HCT116 (cell line): Measurements from ENCODE around the gene NOXO1. TPM values are rescaled to one million over a fixed set of nuclear protein-coding genes. Genes with fewer than 3 reads are reported as not detected.

Source experiments
- ATAC-seq: fragments of 200-7000 bp; cut with Tn5 transposase; 2 replicates; pipeline ENCODE4 v1.9.1; 2020; ENCODE audit warnings: mild to moderate bottlenecking, moderate library complexity
- Bru-seq: library from RNA; stranded (reverse); fragments of 400-500 nt; gene quantifications from one replicate; lab custom pipeline; 2021; lab: Mats Ljungman, UMichigan
- BruChase-seq, 2 experiments: library from RNA; stranded (reverse); fragments of 400-500 nt; gene quantifications; one replicate each; lab custom pipeline; 2021; lab: Mats Ljungman, UMichigan
- BruUV-seq: library from RNA; stranded (reverse); fragments of 400-500 nt; replicated peaks from 2 replicates; lab custom pipeline; 2021; lab: Mats Ljungman, UMichigan
- CTCF ChIA-PET: fragments of 300-600 bp; sonication (Branson Sonifier 250); formaldehyde crosslinking; loops from one replicate; lab custom pipeline; 2021; ENCODE audit warnings: antibody characterized with exemption; lab: Charles Lee
- POLR2A ChIA-PET: fragments of 300-600, 350-600 bp; sonication (Branson Sonifier 250); formaldehyde crosslinking; loops from one replicate; lab custom pipeline; 2021; ENCODE audit warnings: antibody characterized with exemption; lab: Charles Lee
- RAD21 ChIA-PET, 2 experiments: fragments of 300-600 bp; sonication (Branson Sonifier 250); formaldehyde crosslinking; loops; one replicate each; lab custom pipeline; 2023; ENCODE audit warnings: low total read pairs in 2 of 2; ENCODE audit not compliant: uncharacterized antibody in 2 of 2, unreplicated experiment in 2 of 2, low non-redundant PET in 1 of 2; lab: Charles Lee
- DNase-seq: peaks from one replicate; pipeline ENCODE4 v3.0.0-alpha.2; 2010; ENCODE audit warnings: low read depth, low spot score
- H2AFZ ChIP-seq: fragments of 200-600 bp; shearing (Covaris generic), sonication (generic); 2 replicates; pipeline ENCODE4 v1.6.1; 2017; ENCODE audit warnings: low read depth, mixed run types, mixed read lengths, antibody characterized with exemption, low read length; ENCODE audit not compliant: poor library complexity, severe bottlenecking
- H3K27ac ChIP-seq: 2 replicates; pipeline ENCODE4 v1.5.1; 2012; ENCODE audit warnings: low read depth, low read length
- H3K27me3 ChIP-seq: fragments of 200-600 bp; sonication (generic); 2 replicates; pipeline ENCODE4 v1.6.1; 2016; ENCODE audit warnings: mixed run types, low read length, mixed read lengths; ENCODE audit not compliant: insufficient read depth
- H3K36me3 ChIP-seq, 2 experiments: fragments of 200-500 bp in 1 of 2; fragments of 200-600 bp in 1 of 2; sonication (Bioruptor generic) in 1 of 2; sonication (generic) in 1 of 2; 2 replicates each; pipeline versions ENCODE4 v1.5.1 to v1.6.1; 2014 to 2016; ENCODE audit warnings: low read length in 2 of 2, inconsistent platforms in 1 of 2, mixed read lengths in 1 of 2, mixed run types in 1 of 2; ENCODE audit not compliant: insufficient read depth in 2 of 2, control insufficient read depth in 1 of 2
- H3K4me1 ChIP-seq, 2 experiments: fragments of 200-600 bp in 1 of 2; sonication (generic) in 1 of 2; 2 replicates each; pipeline versions ENCODE4 v1.5.1 to v1.6.1; 2012 to 2017; ENCODE audit warnings: low read length in 2 of 2, inconsistent platforms in 1 of 2, mild to moderate bottlenecking in 1 of 2, mixed read lengths in 1 of 2, mixed run types in 1 of 2, moderate library complexity in 1 of 2; ENCODE audit not compliant: insufficient read depth in 2 of 2, control insufficient read depth in 1 of 2
- H3K4me2 ChIP-seq: fragments of 200-600 bp; sonication (generic); 2 replicates; pipeline ENCODE4 v1.6.1; 2017; ENCODE audit warnings: mixed run types, low read length, mixed read lengths
- H3K4me3 ChIP-seq, 2 experiments: fragments of 200-600 bp in 1 of 2; sonication (generic) in 1 of 2; replicated peaks in 1 of 2; 2 replicates each; pipeline ENCODE4 v1.5.1; 2011 to 2016; ENCODE audit warnings: low read length in 2 of 2, control low read depth in 1 of 2, low read depth in 1 of 2, mild to moderate bottlenecking in 1 of 2, mixed read lengths in 1 of 2, mixed run types in 1 of 2
- H3K79me2 ChIP-seq: fragments of 200-600 bp; sonication (generic); 2 replicates; pipeline ENCODE4 v1.6.1; 2017; ENCODE audit warnings: mild to moderate bottlenecking, mixed run types, low read length, moderate library complexity, mixed read lengths; ENCODE audit not compliant: insufficient read depth
- H3K9ac ChIP-seq: fragments of 200-600 bp; sonication (generic); 2 replicates; pipeline ENCODE4 v1.6.1; 2016; ENCODE audit warnings: low read length, mixed read lengths
- H3K9me2 ChIP-seq: fragments of 200-600 bp; sonication (generic), shearing (Covaris generic); 2 replicates; pipeline ENCODE4 v1.6.1; 2017; ENCODE audit warnings: mixed run types, mild to moderate bottlenecking, moderate library complexity; ENCODE audit not compliant: insufficient read depth
- H3K9me3 ChIP-seq, 2 experiments: fragments of 200-500 bp in 1 of 2; fragments of 200-600 bp in 1 of 2; sonication (Bioruptor generic) in 1 of 2; sonication (generic) in 1 of 2; 2 replicates each; pipeline ENCODE4 v1.6.1; 2014 to 2017; ENCODE audit warnings: low read length in 2 of 2, mixed read lengths in 2 of 2, inconsistent platforms in 1 of 2, low read depth in 1 of 2, mild to moderate bottlenecking in 1 of 2, mixed run types in 1 of 2, moderate library complexity in 1 of 2; ENCODE audit not compliant: control insufficient read depth in 1 of 2, insufficient read depth in 1 of 2
- H4K20me1 ChIP-seq: fragments of 200-600 bp; sonication (generic), shearing (Covaris generic); 2 replicates; pipeline ENCODE4 v1.6.1; 2017; ENCODE audit warnings: mixed run types, mild to moderate bottlenecking, moderate library complexity; ENCODE audit not compliant: insufficient read depth
- CBX3 ChIP-seq: IDR thresholded peaks from 2 replicates; pipeline ENCODE4 v1.6.1; 2012; ENCODE audit warnings: low read depth
- EGR1 ChIP-seq: IDR thresholded peaks from 2 replicates; pipeline ENCODE4 v1.6.1; 2012; ENCODE audit warnings: low read depth
- ELF1 ChIP-seq: IDR thresholded peaks from 2 replicates; pipeline ENCODE4 v1.6.1; 2012; ENCODE audit warnings: low read depth, borderline replicate concordance
- EZH2phosphoT487 ChIP-seq: fragments of 200-600 bp; IDR thresholded peaks from 2 replicates; pipeline ENCODE4 v1.6.1; 2018; ENCODE audit warnings: antibody characterized with exemption, borderline replicate concordance
- FOSL1 ChIP-seq: IDR thresholded peaks from 2 replicates; pipeline ENCODE4 v1.6.1; 2012; ENCODE audit warnings: low read depth
- JUND ChIP-seq: IDR thresholded peaks from 2 replicates; pipeline ENCODE4 v1.6.1; 2012
- POLR2A ChIP-seq: IDR thresholded peaks from 2 replicates; pipeline ENCODE4 v1.7.0; 2011; ENCODE audit warnings: borderline replicate concordance; ENCODE audit not compliant: insufficient read depth, insufficient read length; ENCODE audit errors: extremely low read depth
- REST ChIP-seq: IDR thresholded peaks from 2 replicates; pipeline ENCODE4 v1.6.1; 2012; ENCODE audit warnings: low read depth
- SRF ChIP-seq: IDR thresholded peaks from 2 replicates; pipeline ENCODE4 v1.6.1; 2012; ENCODE audit warnings: low read depth
- YY1 ChIP-seq: IDR thresholded peaks from 2 replicates; pipeline ENCODE4 v1.6.1; 2011; ENCODE audit warnings: low read length, low read depth, moderate library complexity, mild to moderate bottlenecking; ENCODE audit not compliant: insufficient replicate concordance; ENCODE audit errors: extremely low read depth
- intact Hi-C: fragments of 100-400 bp; cut with micrococcal nuclease; formaldehyde crosslinking; loops from 2 replicates; pipeline ENCODE4 v1.10.0; 2022
- long read RNA-seq: library from polyadenylated mRNA; unstranded; transcript quantifications from one replicate; pipeline ENCODE4 v2.0.0, GENCODE V29; 2021; ENCODE audit not compliant: unreplicated experiment
- polyA plus RNA-seq: library from polyadenylated mRNA; unstranded; fragments of >200 nt; gene quantifications from 2 replicates; pipeline ENCODE4 v1.2.1, GENCODE V29; 2012; ENCODE audit warnings: missing spikeins
- total RNA-seq: library from RNA; stranded (reverse); gene quantifications from one replicate; pipeline ENCODE4 v1.2.1, GENCODE V29; 2021; ENCODE audit not compliant: unreplicated experiment
- TF ChIP-seq, protein P1 (sequence below): IDR thresholded peaks from 2 replicates; pipeline ENCODE4 v1.6.1; 2011; ENCODE audit warnings: mild to moderate bottlenecking, low read length, moderate library complexity; ENCODE audit not compliant: insufficient replicate concordance; ENCODE audit errors: extremely low read depth
- TF ChIP-seq, protein P2 (sequence below): IDR thresholded peaks from 2 replicates; pipeline ENCODE4 v1.6.1; 2012

Gene NOXO1, protein sequence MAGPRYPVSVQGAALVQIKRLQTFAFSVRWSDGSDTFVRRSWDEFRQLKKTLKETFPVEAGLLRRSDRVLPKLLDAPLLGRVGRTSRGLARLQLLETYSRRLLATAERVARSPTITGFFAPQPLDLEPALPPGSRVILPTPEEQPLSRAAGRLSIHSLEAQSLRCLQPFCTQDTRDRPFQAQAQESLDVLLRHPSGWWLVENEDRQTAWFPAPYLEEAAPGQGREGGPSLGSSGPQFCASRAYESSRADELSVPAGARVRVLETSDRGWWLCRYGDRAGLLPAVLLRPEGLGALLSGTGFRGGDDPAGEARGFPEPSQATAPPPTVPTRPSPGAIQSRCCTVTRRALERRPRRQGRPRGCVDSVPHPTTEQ
- total RNA-seq, result 10.0 TPM
- 4.4 and 5.3 TPM in 2 replicates for polyA plus RNA-seq
- percentile 25 among the genes with signal in this experiment for Bru-seq, nascent RNA
- percentile 39 among the genes with signal in this experiment for BruChase-seq, experiment 1, labeled RNA remaining after a 6-hour chase
- BruChase-seq, experiment 2, labeled RNA remaining after a 2-hour chase, result percentile 33 among the genes with signal in this experiment
- long read RNA-seq, partial matches to known transcripts, result 4 of 6 reads
- long read RNA-seq, other reads (novel, unspliced or antisense), result 1 of 6 reads

- TF ChIP-seq ELF1, result no peak
- TF ChIP-seq, protein P1, sequence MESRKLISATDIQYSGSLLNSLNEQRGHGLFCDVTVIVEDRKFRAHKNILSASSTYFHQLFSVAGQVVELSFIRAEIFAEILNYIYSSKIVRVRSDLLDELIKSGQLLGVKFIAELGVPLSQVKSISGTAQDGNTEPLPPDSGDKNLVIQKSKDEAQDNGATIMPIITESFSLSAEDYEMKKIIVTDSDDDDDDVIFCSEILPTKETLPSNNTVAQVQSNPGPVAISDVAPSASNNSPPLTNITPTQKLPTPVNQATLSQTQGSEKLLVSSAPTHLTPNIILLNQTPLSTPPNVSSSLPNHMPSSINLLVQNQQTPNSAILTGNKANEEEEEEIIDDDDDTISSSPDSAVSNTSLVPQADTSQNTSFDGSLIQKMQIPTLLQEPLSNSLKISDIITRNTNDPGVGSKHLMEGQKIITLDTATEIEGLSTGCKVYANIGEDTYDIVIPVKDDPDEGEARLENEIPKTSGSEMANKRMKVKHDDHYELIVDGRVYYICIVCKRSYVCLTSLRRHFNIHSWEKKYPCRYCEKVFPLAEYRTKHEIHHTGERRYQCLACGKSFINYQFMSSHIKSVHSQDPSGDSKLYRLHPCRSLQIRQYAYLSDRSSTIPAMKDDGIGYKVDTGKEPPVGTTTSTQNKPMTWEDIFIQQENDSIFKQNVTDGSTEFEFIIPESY, result no peak
- TF ChIP-seq YY1, result no peak
- TF ChIP-seq, protein P2, sequence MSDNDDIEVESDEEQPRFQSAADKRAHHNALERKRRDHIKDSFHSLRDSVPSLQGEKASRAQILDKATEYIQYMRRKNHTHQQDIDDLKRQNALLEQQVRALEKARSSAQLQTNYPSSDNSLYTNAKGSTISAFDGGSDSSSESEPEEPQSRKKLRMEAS, result no peak
- no peak for TF ChIP-seq EGR1
- no peak for TF ChIP-seq JUND
- no peak for TF ChIP-seq REST
- no peak for TF ChIP-seq CBX3
- no peak for TF ChIP-seq SRF
- TF ChIP-seq POLR2A, result no peak
- TF ChIP-seq FOSL1, result no peak
- no peak for TF ChIP-seq EZH2phosphoT487
- ATAC-seq (no peak), DNase-seq (no peak)
- Histone ChIP-seq H4K20me1 (no peaks in the 10 kb centered on the region), H3K9me2 (no peaks in the 10 kb centered on the region), H3K4me1 (peaks cover 49 to 76% of the 10 kb centered on the region in 2 experiments), H3K9ac (peak within 1 kb of the TSS; percentile 84), H3K27ac (peak within 1 kb of the TSS; percentile 88), H3K4me2 (peak within 1 kb of the TSS; percentile 97), H3K27me3 (no peaks in the 10 kb centered on the region), H3K79me2 (peaks cover 20% of the 10 kb centered on the region), H3K4me3 (peak within 1 kb of the TSS; percentile 60 to 65), H2AFZ (no peak within 1 kb of the TSS), H3K9me3 (no peaks in the 10 kb centered on the region), H3K36me3 (peaks cover 6 to 22% of the 10 kb centered on the region in 2 experiments; a peak in 2 of 4 replicates)
- intact Hi-C loops, result no loop called here
- ChIA-PET CTCF (no interaction called here), RAD21 (no interaction called here), POLR2A (interaction anchor here (0.8 to 12.5 kb wide), 3 partner anchors 10 to 21 kb away, joined by 3 to 104 read pairs (median 3); partner anchors contain the start of genes RNF151, RPS2 and TBL3)
- no TSS peak for BruUV-seq
Measured at GRCh38 chr16:1981398-1981836, at the start of gene NOXO1. NOXO1 (minus strand) TSS chr16:1981469; CDS start chr16:1981179, 290 bp downstream.
